GM23338 (cell line): Measurements from ENCODE around the gene THNSL1. TPM values are rescaled to one million over a fixed set of nuclear protein-coding genes. Genes with fewer than 3 reads are reported as not detected.

Experiments used
- ATAC-seq: fragments of 200-7000 bp; cut with Tn5 transposase; 3 replicates; pipeline ENCODE4 v1.9.1; 2020
- DNase-seq: peaks from one replicate; pipeline ENCODE4 v3.0.0-alpha.2; 2015; ENCODE audit warnings: low spot score
- H2AFZ ChIP-seq: fragments of 200-600 bp; sonication (generic); 2 replicates; pipeline ENCODE4 v1.8.0; 2016; ENCODE audit warnings: antibody characterized with exemption, mild to moderate bottlenecking, moderate library complexity
- H3F3A ChIP-seq: fragments of 200-600 bp; sonication (generic); replicated peaks from 2 replicates; pipeline ENCODE4 v1.8.0; 2017; ENCODE audit warnings: antibody characterized with exemption, mixed run types, low read depth
- H3K27ac ChIP-seq: fragments of 200-600 bp; sonication (generic); 2 replicates; pipeline ENCODE4 v1.6.1; 2016; ENCODE audit warnings: low read depth
- H3K27me3 ChIP-seq: fragments of 200-600 bp; sonication (generic); 2 replicates; pipeline ENCODE4 v1.8.0; 2016; ENCODE audit warnings: mild to moderate bottlenecking, mixed run types, moderate library complexity; ENCODE audit not compliant: insufficient read depth
- H3K36me3 ChIP-seq: fragments of 200-600 bp; sonication (generic); 2 replicates; pipeline ENCODE4 v1.8.0; 2016; ENCODE audit warnings: mild to moderate bottlenecking; ENCODE audit not compliant: insufficient read depth
- H3K4me1 ChIP-seq: fragments of 200-600 bp; sonication (generic); 2 replicates; pipeline ENCODE4 v1.8.0; 2016; ENCODE audit warnings: mild to moderate bottlenecking, moderate library complexity; ENCODE audit not compliant: insufficient read depth
- H3K4me2 ChIP-seq: fragments of 200-600 bp; sonication (generic); 2 replicates; pipeline ENCODE4 v1.7.1; 2017; ENCODE audit warnings: mixed run types
- H3K4me3 ChIP-seq: fragments of 200-600 bp; sonication (generic); 2 replicates; pipeline ENCODE4 v1.6.1; 2016; ENCODE audit warnings: mixed run types
- H3K79me2 ChIP-seq: fragments of 200-600 bp; sonication (generic); replicated peaks from 2 replicates; pipeline ENCODE4 v1.8.0; 2017; ENCODE audit warnings: mild to moderate bottlenecking; ENCODE audit not compliant: insufficient read depth
- H3K9me2 ChIP-seq: fragments of 200-600 bp; sonication (generic); 2 replicates; pipeline ENCODE4 v1.8.0; 2017; ENCODE audit not compliant: insufficient read depth
- H4K20me1 ChIP-seq: fragments of 200-600 bp; sonication (generic); replicated peaks from 2 replicates; pipeline ENCODE4 v1.8.0; 2017; ENCODE audit warnings: mild to moderate bottlenecking; ENCODE audit not compliant: insufficient read depth
- H3K27ac Mint-ChIP-seq: 2 replicates; pipeline ENCODE4 v1.8.0; 2020; ENCODE audit warnings: inconsistent platforms, mild to moderate bottlenecking, moderate library complexity, mixed read lengths
- H3K27me3 Mint-ChIP-seq: 3 replicates; pipeline ENCODE4 v1.8.0; 2022; ENCODE audit warnings: low read depth, mild to moderate bottlenecking, moderate library complexity, mixed read lengths, inconsistent platforms; ENCODE audit not compliant: insufficient read depth, poor library complexity
- H3K36me3 Mint-ChIP-seq: 3 replicates; pipeline ENCODE4 v1.8.0; 2021; ENCODE audit warnings: low read depth, mild to moderate bottlenecking, inconsistent platforms, moderate library complexity, mixed read lengths
- H3K4me1 Mint-ChIP-seq: 3 replicates; pipeline ENCODE4 v1.8.0; 2020; ENCODE audit warnings: mild to moderate bottlenecking, inconsistent platforms, mixed read lengths
- H3K4me3 Mint-ChIP-seq: 3 replicates; pipeline ENCODE4 v1.8.0; 2021; ENCODE audit warnings: moderate library complexity, mild to moderate bottlenecking, inconsistent platforms, mixed read lengths
- H3K9me3 Mint-ChIP-seq: 3 replicates; pipeline ENCODE4 v1.8.0; 2020; ENCODE audit warnings: moderate library complexity, mild to moderate bottlenecking, inconsistent platforms, mixed read lengths
- CREB1 ChIP-seq: fragments of 250-450 bp; sonication (Bioruptor Pico); IDR thresholded peaks from 2 replicates; pipeline ENCODE4 v1.5.0; 2020; ENCODE audit warnings: low read depth, mild to moderate bottlenecking, moderate library complexity
- EZH2 ChIP-seq: fragments of 200-600 bp; sonication (generic); IDR thresholded peaks from one replicate; pipeline ENCODE4 v1.8.0; 2017; ENCODE audit warnings: antibody characterized with exemption, mild to moderate bottlenecking, low read depth; ENCODE audit not compliant: unreplicated experiment
- EZH2phosphoT487 ChIP-seq: fragments of 200-600 bp; sonication (generic); IDR thresholded peaks from one replicate; pipeline ENCODE4 v1.8.1; 2018; ENCODE audit warnings: antibody characterized with exemption; ENCODE audit not compliant: unreplicated experiment
- JUNB ChIP-seq: IDR thresholded peaks from one replicate; pipeline ENCODE4 v1.6.1; 2016; ENCODE audit warnings: antibody characterized with exemption; ENCODE audit not compliant: unreplicated experiment
- NANOG ChIP-seq: IDR thresholded peaks from 2 replicates; pipeline ENCODE4 v1.6.1; 2016; ENCODE audit warnings: antibody characterized with exemption, borderline replicate concordance
- POLR2AphosphoS5 ChIP-seq: IDR thresholded peaks from 2 replicates; pipeline ENCODE4 v1.6.1; 2016; ENCODE audit warnings: antibody characterized with exemption, low read depth
- STAT1 ChIP-seq: IDR thresholded peaks from one replicate; pipeline ENCODE4 v1.6.1; 2016; ENCODE audit warnings: antibody characterized with exemption; ENCODE audit not compliant: unreplicated experiment
- ZNF114 ChIP-seq: fragments of 250-450 bp; sonication (Bioruptor Pico); IDR thresholded peaks from 2 replicates; pipeline ENCODE4 v1.5.0; 2020; ENCODE audit warnings: mild to moderate bottlenecking, moderate library complexity
- ZNF331 ChIP-seq: fragments of 250-450 bp; sonication (Bioruptor Pico); IDR thresholded peaks from 2 replicates; pipeline ENCODE4 v1.5.0; 2020; ENCODE audit warnings: low read depth, mild to moderate bottlenecking, moderate library complexity
- polyA plus RNA-seq: library from polyadenylated mRNA; unstranded; fragments of >200 nt; fragmentation: Nextera tagmentation; extraction: Ambion mirVana; gene quantifications from 2 replicates; pipeline ENCODE4 v1.2.1, GENCODE V29; 2016
- total RNA-seq: library from RNA; depleted of rRNA; stranded (reverse); fragments of >200 nt; shearing (Covaris generic); gene quantifications from 2 replicates; pipeline ENCODE4 v1.2.3, GENCODE V29; 2014
- TF ChIP-seq, protein P1 (sequence below): IDR thresholded peaks from 2 replicates; pipeline ENCODE4 v1.6.1; 2016; ENCODE audit warnings: antibody characterized with exemption
- TF ChIP-seq, protein P2 (sequence below), 2 experiments: fragments of 200-600 bp in 1 of 2; sonication (generic) in 1 of 2; conservative IDR thresholded peaks; 2 replicates each; pipeline versions ENCODE4 v1.5.1 to v1.6.1; 2016 to 2017; ENCODE audit warnings: antibody characterized with exemption in 2 of 2, low read depth in 2 of 2, mild to moderate bottlenecking in 2 of 2, moderate library complexity in 1 of 2
- TF ChIP-seq, protein P3 (sequence below): fragments of 250-450 bp; sonication (Bioruptor Pico); IDR thresholded peaks from 2 replicates; pipeline ENCODE4 v1.5.0; 2020; ENCODE audit warnings: mild to moderate bottlenecking, moderate library complexity
- TF ChIP-seq, protein P4 (sequence below): IDR thresholded peaks from one replicate; pipeline ENCODE4 v1.6.1; 2018; ENCODE audit warnings: antibody characterized with exemption; ENCODE audit not compliant: unreplicated experiment

THNSL1 gene
- total and polyA plus RNA-seq, 2 experiments from 2014 or later = 2.6 to 5.8 TPM

DNA sequence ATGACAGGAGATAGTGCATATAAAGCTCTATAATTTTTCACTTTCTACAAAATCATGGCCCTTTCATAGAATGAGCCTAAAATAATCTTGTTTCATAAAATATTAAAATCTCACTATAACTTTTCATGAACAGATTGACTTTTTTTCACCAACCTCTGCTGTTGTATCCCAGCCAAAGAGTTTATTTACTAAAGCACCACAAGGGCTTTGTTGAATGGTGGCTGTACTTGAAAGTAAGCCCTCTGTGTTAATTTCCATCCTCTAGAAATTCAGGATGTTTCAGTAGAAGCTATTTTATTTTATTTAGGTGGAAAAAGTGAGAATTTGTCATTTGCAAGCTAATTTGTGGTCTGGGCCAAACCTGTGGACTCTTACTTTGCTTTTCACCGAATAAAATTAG is 30.2 kb downstream of the THNSL1 start:
- H3K27me3 Mint-ChIP-seq = no peaks in the 10 kb centered on the region
- Histone ChIP-seq H3K36me3 (no peaks in the 10 kb centered on the region), H2AFZ (no peak overlapping the region), H3K4me3 (no peak overlapping the region), H3K4me2 (no peak overlapping the region), H3K27ac (no peak overlapping the region), H3K4me1 (no peaks in the 10 kb centered on the region), H3F3A (no peaks in the 10 kb centered on the region), H4K20me1 (no peaks in the 10 kb centered on the region), H3K27me3 (no peaks in the 10 kb centered on the region), H3K79me2 (no peaks in the 10 kb centered on the region), H3K9me2 (no peaks in the 10 kb centered on the region; the same call in 1 of the 2 replicates)
- DNase-seq (no peak), ATAC-seq (no peak)
- no peak overlapping the region for H3K4me3 Mint-ChIP-seq
- H3K4me1 Mint-ChIP-seq = no peaks in the 10 kb centered on the region
- TF ChIP-seq CREB1 (CRISPR knock-in tag) (no peak), STAT1 (no peak), JUNB (no peak), POLR2AphosphoS5 (no peak), ZNF331 (CRISPR knock-in tag) (no peak), NANOG (no peak), ZNF114 (no peak), EZH2 (no peak), EZH2phosphoT487 (no peak)
- TF ChIP-seq, protein P1, sequence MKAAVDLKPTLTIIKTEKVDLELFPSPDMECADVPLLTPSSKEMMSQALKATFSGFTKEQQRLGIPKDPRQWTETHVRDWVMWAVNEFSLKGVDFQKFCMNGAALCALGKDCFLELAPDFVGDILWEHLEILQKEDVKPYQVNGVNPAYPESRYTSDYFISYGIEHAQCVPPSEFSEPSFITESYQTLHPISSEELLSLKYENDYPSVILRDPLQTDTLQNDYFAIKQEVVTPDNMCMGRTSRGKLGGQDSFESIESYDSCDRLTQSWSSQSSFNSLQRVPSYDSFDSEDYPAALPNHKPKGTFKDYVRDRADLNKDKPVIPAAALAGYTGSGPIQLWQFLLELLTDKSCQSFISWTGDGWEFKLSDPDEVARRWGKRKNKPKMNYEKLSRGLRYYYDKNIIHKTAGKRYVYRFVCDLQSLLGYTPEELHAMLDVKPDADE = no peak
- TF ChIP-seq, protein P2, sequence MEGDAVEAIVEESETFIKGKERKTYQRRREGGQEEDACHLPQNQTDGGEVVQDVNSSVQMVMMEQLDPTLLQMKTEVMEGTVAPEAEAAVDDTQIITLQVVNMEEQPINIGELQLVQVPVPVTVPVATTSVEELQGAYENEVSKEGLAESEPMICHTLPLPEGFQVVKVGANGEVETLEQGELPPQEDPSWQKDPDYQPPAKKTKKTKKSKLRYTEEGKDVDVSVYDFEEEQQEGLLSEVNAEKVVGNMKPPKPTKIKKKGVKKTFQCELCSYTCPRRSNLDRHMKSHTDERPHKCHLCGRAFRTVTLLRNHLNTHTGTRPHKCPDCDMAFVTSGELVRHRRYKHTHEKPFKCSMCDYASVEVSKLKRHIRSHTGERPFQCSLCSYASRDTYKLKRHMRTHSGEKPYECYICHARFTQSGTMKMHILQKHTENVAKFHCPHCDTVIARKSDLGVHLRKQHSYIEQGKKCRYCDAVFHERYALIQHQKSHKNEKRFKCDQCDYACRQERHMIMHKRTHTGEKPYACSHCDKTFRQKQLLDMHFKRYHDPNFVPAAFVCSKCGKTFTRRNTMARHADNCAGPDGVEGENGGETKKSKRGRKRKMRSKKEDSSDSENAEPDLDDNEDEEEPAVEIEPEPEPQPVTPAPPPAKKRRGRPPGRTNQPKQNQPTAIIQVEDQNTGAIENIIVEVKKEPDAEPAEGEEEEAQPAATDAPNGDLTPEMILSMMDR (conservative IDR thresholded peaks at IDR 0.05; ENCODE audit: low read depth in 2 of 2) = no peak
- TF ChIP-seq, protein P3, sequence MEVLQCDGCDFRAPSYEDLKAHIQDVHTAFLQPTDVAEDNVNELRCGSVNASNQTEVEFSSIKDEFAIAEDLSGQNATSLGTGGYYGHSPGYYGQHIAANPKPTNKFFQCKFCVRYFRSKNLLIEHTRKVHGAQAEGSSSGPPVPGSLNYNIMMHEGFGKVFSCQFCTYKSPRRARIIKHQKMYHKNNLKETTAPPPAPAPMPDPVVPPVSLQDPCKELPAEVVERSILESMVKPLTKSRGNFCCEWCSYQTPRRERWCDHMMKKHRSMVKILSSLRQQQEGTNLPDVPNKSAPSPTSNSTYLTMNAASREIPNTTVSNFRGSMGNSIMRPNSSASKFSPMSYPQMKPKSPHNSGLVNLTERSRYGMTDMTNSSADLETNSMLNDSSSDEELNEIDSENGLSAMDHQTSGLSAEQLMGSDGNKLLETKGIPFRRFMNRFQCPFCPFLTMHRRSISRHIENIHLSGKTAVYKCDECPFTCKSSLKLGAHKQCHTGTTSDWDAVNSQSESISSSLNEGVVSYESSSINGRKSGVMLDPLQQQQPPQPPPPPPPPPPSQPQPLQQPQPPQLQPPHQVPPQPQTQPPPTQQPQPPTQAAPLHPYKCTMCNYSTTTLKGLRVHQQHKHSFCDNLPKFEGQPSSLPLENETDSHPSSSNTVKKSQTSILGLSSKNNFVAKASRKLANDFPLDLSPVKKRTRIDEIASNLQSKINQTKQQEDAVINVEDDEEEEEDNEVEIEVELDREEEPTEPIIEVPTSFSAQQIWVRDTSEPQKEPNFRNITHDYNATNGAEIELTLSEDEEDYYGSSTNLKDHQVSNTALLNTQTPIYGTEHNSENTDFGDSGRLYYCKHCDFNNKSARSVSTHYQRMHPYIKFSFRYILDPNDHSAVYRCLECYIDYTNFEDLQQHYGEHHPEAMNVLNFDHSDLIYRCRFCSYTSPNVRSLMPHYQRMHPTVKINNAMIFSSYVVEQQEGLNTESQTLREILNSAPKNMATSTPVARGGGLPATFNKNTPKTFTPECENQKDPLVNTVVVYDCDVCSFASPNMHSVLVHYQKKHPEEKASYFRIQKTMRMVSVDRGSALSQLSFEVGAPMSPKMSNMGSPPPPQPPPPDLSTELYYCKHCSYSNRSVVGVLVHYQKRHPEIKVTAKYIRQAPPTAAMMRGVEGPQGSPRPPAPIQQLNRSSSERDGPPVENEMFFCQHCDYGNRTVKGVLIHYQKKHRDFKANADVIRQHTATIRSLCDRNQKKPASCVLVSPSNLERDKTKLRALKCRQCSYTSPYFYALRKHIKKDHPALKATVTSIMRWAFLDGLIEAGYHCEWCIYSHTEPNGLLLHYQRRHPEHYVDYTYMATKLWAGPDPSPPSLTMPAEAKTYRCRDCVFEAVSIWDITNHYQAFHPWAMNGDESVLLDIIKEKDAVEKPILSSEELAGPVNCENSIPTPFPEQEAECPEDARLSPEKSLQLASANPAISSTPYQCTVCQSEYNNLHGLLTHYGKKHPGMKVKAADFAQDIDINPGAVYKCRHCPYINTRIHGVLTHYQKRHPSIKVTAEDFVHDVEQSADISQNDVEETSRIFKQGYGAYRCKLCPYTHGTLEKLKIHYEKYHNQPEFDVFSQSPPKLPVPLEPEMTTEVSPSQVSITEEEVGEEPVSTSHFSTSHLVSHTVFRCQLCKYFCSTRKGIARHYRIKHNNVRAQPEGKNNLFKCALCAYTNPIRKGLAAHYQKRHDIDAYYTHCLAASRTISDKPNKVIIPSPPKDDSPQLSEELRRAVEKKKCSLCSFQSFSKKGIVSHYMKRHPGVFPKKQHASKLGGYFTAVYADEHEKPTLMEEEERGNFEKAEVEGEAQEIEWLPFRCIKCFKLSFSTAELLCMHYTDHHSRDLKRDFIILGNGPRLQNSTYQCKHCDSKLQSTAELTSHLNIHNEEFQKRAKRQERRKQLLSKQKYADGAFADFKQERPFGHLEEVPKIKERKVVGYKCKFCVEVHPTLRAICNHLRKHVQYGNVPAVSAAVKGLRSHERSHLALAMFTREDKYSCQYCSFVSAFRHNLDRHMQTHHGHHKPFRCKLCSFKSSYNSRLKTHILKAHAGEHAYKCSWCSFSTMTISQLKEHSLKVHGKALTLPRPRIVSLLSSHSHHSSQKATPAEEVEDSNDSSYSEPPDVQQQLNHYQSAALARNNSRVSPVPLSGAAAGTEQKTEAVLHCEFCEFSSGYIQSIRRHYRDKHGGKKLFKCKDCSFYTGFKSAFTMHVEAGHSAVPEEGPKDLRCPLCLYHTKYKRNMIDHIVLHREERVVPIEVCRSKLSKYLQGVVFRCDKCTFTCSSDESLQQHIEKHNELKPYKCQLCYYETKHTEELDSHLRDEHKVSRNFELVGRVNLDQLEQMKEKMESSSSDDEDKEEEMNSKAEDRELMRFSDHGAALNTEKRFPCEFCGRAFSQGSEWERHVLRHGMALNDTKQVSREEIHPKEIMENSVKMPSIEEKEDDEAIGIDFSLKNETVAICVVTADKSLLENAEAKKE (CRISPR knock-in tag) = no peak
- TF ChIP-seq, protein P4, sequence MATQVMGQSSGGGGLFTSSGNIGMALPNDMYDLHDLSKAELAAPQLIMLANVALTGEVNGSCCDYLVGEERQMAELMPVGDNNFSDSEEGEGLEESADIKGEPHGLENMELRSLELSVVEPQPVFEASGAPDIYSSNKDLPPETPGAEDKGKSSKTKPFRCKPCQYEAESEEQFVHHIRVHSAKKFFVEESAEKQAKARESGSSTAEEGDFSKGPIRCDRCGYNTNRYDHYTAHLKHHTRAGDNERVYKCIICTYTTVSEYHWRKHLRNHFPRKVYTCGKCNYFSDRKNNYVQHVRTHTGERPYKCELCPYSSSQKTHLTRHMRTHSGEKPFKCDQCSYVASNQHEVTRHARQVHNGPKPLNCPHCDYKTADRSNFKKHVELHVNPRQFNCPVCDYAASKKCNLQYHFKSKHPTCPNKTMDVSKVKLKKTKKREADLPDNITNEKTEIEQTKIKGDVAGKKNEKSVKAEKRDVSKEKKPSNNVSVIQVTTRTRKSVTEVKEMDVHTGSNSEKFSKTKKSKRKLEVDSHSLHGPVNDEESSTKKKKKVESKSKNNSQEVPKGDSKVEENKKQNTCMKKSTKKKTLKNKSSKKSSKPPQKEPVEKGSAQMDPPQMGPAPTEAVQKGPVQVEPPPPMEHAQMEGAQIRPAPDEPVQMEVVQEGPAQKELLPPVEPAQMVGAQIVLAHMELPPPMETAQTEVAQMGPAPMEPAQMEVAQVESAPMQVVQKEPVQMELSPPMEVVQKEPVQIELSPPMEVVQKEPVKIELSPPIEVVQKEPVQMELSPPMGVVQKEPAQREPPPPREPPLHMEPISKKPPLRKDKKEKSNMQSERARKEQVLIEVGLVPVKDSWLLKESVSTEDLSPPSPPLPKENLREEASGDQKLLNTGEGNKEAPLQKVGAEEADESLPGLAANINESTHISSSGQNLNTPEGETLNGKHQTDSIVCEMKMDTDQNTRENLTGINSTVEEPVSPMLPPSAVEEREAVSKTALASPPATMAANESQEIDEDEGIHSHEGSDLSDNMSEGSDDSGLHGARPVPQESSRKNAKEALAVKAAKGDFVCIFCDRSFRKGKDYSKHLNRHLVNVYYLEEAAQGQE = no peak
- no peak overlapping the region for H3K27ac Mint-ChIP-seq
- H3K36me3 Mint-ChIP-seq = no peaks in the 10 kb centered on the region; the same call in 2 of the 3 replicates
- no peaks in the 10 kb centered on the region; the same call in 2 of the 3 replicates for H3K9me3 Mint-ChIP-seq
